HCT116 (cell line): Measurements from ENCODE around the gene GMEB1.

ENCODE experiments used
- CEBPB ChIP-seq: IDR thresholded peaks from 2 replicates; pipeline ENCODE4 v1.6.1; 2012; ENCODE audit warnings: low read depth
- CTCF ChIP-seq, 3 experiments: fragments of 200-600 bp in 1 of 3; sonication (generic) in 1 of 3; IDR thresholded peaks in 2 of 3; conservative IDR thresholded peaks in 1 of 3; 2 replicates each; pipeline ENCODE4 v1.5.1; 2012 to 2017; ENCODE audit warnings: low read depth in 2 of 3, low read length in 2 of 3, antibody characterized with exemption in 1 of 3, borderline replicate concordance in 1 of 3, control low read depth in 1 of 3, mild to moderate bottlenecking in 1 of 3, mixed read lengths in 1 of 3, mixed run types in 1 of 3, moderate library complexity in 1 of 3; ENCODE audit not compliant: insufficient read depth in 1 of 3
- EGR1 ChIP-seq: IDR thresholded peaks from 2 replicates; pipeline ENCODE4 v1.6.1; 2012; ENCODE audit warnings: low read depth
- EZH2 ChIP-seq: fragments of 200-600 bp; sonication (generic); IDR thresholded peaks from 2 replicates; pipeline ENCODE4 v1.6.1; 2017; ENCODE audit warnings: antibody characterized with exemption, mixed run types
- FOSL1 ChIP-seq: IDR thresholded peaks from 2 replicates; pipeline ENCODE4 v1.6.1; 2012; ENCODE audit warnings: low read depth
- POLR2A ChIP-seq: IDR thresholded peaks from 2 replicates; pipeline ENCODE4 v1.7.0; 2011; ENCODE audit warnings: borderline replicate concordance; ENCODE audit not compliant: insufficient read depth, insufficient read length; ENCODE audit errors: extremely low read depth
- POLR2AphosphoS5 ChIP-seq: IDR thresholded peaks from 2 replicates; pipeline ENCODE4 v1.6.1; 2011; ENCODE audit warnings: mild to moderate bottlenecking, low read depth, low read length, moderate library complexity
- RAD21 ChIP-seq: IDR thresholded peaks from 2 replicates; pipeline ENCODE4 v1.6.1; 2012; ENCODE audit warnings: low read depth, mild to moderate bottlenecking

- no peak for TF ChIP-seq CEBPB
- TF ChIP-seq POLR2A, result no peak
- no peak for TF ChIP-seq CTCF (IDR thresholded peaks at IDR 0.05 in 2 of 3, conservative IDR thresholded peaks at IDR 0.05 in 1 of 3; ENCODE audit: borderline replicate concordance in 1 of 3, insufficient read depth in 1 of 3, low read depth in 2 of 3, low read length in 2 of 3)
- no peak for TF ChIP-seq POLR2AphosphoS5
- TF ChIP-seq EZH2, result no peak
- TF ChIP-seq RAD21, result no peak
- no peak for TF ChIP-seq EGR1
- no peak for TF ChIP-seq FOSL1
These were observed 7.3 kb downstream of the GMEB1 start for GRCh38 chr1:28675924-28676257.
